Trophoblast cell (in vitro differentiated cells and primary cell): ENCODE data around the gene ACVR1B.

Experiments used
- DNase-seq, 2 donors: peaks; one replicate each; pipeline ENCODE4 v3.0.0-alpha.2; 2016
- H2AFZ ChIP-seq: 2 replicates; pipeline ENCODE4 v1.6.1; 2013; ENCODE audit warnings: low read length, moderate library complexity, mild to moderate bottlenecking; ENCODE audit not compliant: insufficient read depth, poor library complexity
- H2AK5ac ChIP-seq: 2 replicates; pipeline ENCODE4 v1.6.1; 2013; ENCODE audit warnings: mild to moderate bottlenecking, low read length
- H2BK120ac ChIP-seq: 2 replicates; pipeline ENCODE4 v1.6.1; 2013; ENCODE audit warnings: low read length, mild to moderate bottlenecking, moderate library complexity; ENCODE audit not compliant: insufficient read depth, poor library complexity
- H2BK12ac ChIP-seq: 2 replicates; pipeline ENCODE4 v1.6.1; 2013; ENCODE audit warnings: mild to moderate bottlenecking, low read length, moderate library complexity
- H2BK5ac ChIP-seq: 2 replicates; pipeline ENCODE4 v1.6.1; 2013; ENCODE audit warnings: low read length, low read depth, moderate library complexity, mild to moderate bottlenecking; ENCODE audit not compliant: poor library complexity
- H3K14ac ChIP-seq: 2 replicates; pipeline ENCODE4 v1.6.1; 2013; ENCODE audit warnings: mild to moderate bottlenecking, low read length
- H3K18ac ChIP-seq: 2 replicates; pipeline ENCODE4 v1.6.1; 2013; ENCODE audit warnings: mild to moderate bottlenecking, low read length
- H3K23ac ChIP-seq: 2 replicates; pipeline ENCODE4 v1.6.1; 2013; ENCODE audit warnings: low read length
- H3K27ac ChIP-seq: 2 replicates; pipeline ENCODE4 v1.5.1; 2013; ENCODE audit warnings: low read depth, mild to moderate bottlenecking, inconsistent platforms, low read length, moderate library complexity
- H3K27me3 ChIP-seq: 2 replicates; pipeline ENCODE4 v1.6.1; 2013; ENCODE audit warnings: inconsistent platforms, mild to moderate bottlenecking, low read length, moderate library complexity; ENCODE audit not compliant: insufficient read depth
- H3K36me3 ChIP-seq, 2 experiments: 1 replicate in 1 of 2; 2 replicates in 1 of 2; pipeline ENCODE4 v1.6.1; 2013; ENCODE audit warnings: low read length in 2 of 2, mild to moderate bottlenecking in 2 of 2, moderate library complexity in 1 of 2; ENCODE audit not compliant: insufficient read depth in 2 of 2, control insufficient read depth in 1 of 2
- H3K4ac ChIP-seq: 2 replicates; pipeline ENCODE4 v1.6.1; 2013; ENCODE audit warnings: low read depth, mild to moderate bottlenecking, low read length, moderate library complexity
- H3K4me1 ChIP-seq, 2 experiments: 1 replicate in 1 of 2; 2 replicates in 1 of 2; pipeline ENCODE4 v1.6.1; 2013; ENCODE audit warnings: low read length in 2 of 2, mild to moderate bottlenecking in 2 of 2, moderate library complexity in 1 of 2; ENCODE audit not compliant: insufficient read depth in 2 of 2, control insufficient read depth in 1 of 2
- H3K4me2 ChIP-seq: 2 replicates; pipeline ENCODE4 v1.6.1; 2013; ENCODE audit warnings: inconsistent platforms, mild to moderate bottlenecking, low read length, moderate library complexity
- H3K4me3 ChIP-seq: 2 replicates; pipeline ENCODE4 v1.5.1; 2013; ENCODE audit warnings: mild to moderate bottlenecking, low read depth, low read length, inconsistent platforms
- H3K79me1 ChIP-seq: one replicate; pipeline ENCODE4 v1.6.1; 2013; ENCODE audit warnings: low read length
- H3K79me2 ChIP-seq: 2 replicates; pipeline ENCODE4 v1.6.1; 2013; ENCODE audit warnings: low read length, mild to moderate bottlenecking; ENCODE audit not compliant: control insufficient read depth, insufficient read depth, poor library complexity
- H3K9ac ChIP-seq: 2 replicates; pipeline ENCODE4 v1.6.1; 2013; ENCODE audit warnings: mild to moderate bottlenecking, low read length
- H3K9me3 ChIP-seq: 2 replicates; pipeline ENCODE4 v1.6.1; 2013; ENCODE audit warnings: low read depth, mild to moderate bottlenecking, control low read depth, inconsistent platforms, low read length; ENCODE audit not compliant: insufficient read depth
- H4K12ac ChIP-seq: 2 replicates; pipeline ENCODE4 v1.6.1; 2013; ENCODE audit warnings: low read depth, mild to moderate bottlenecking, low read length, moderate library complexity
- H4K8ac ChIP-seq: 2 replicates; pipeline ENCODE4 v1.6.1; 2013; ENCODE audit warnings: low read depth, mild to moderate bottlenecking, low read length, moderate library complexity
- H4K91ac ChIP-seq: one replicate; pipeline ENCODE4 v1.6.1; 2013; ENCODE audit warnings: low read depth, mild to moderate bottlenecking, low read length, moderate library complexity
- WGBS: extraction: QIAGEN DNeasy Blood & Tissue Kit; methylation state at CpG from one replicate; pipeline ENCODE4 v1.1.7; 2013; ENCODE audit warnings: missing lambda C conversion rate; ENCODE audit not compliant: insufficient read length, insufficient coverage; ENCODE audit errors: extremely low coverage; 5-methylcytosine and 5-hydroxymethylcytosine counted together

Gene ACVR1B

GRCh38 chr12:51944608-51945233, 6.8 kb upstream of the ACVR1B start:
- Histone ChIP-seq H3K4ac (no peak overlapping the region), H3K14ac (no peak overlapping the region), H3K18ac (no peak overlapping the region), H3K36me3 (no peaks in the 10 kb centered on the region), H2BK120ac (no peak overlapping the region), H3K9me3 (peaks cover 8% of the 10 kb centered on the region), H2BK12ac (no peak overlapping the region), H3K4me2 (no peak overlapping the region), H2AFZ (no peak overlapping the region), H3K27ac (no peak overlapping the region), H3K9ac (no peak overlapping the region), H3K79me2 (no peaks in the 10 kb centered on the region), H2AK5ac (no peak overlapping the region), H3K23ac (no peak overlapping the region), H3K79me1 (no peaks in the 10 kb centered on the region), H3K27me3 (peaks cover 5% of the 10 kb centered on the region), H3K4me3 (no peak overlapping the region), H4K8ac (no peak overlapping the region), H4K91ac (no peak overlapping the region), H2BK5ac (no peak overlapping the region), H4K12ac (no peak overlapping the region), H3K4me1 (no peaks in the 10 kb centered on the region)
- DNase-seq, result no peak
- no CpG with 5 or more reads among the region's 1 CpG for WGBS

GRCh38 chr12:51947246-51947996, 4.1 kb upstream of the ACVR1B start:
- Histone ChIP-seq H3K18ac (no peak overlapping the region), H2AFZ (no peak overlapping the region), H3K9me3 (peaks cover 8% of the 10 kb centered on the region), H3K27me3 (peaks cover 12% of the 10 kb centered on the region), H2BK120ac (no peak overlapping the region), H4K12ac (no peak overlapping the region), H4K8ac (no peak overlapping the region), H3K14ac (no peak overlapping the region), H3K4me2 (no peak overlapping the region), H3K79me1 (peaks cover 5% of the 10 kb centered on the region), H3K9ac (no peak overlapping the region), H3K23ac (no peak overlapping the region), H3K79me2 (peaks cover 8% of the 10 kb centered on the region), H2BK12ac (no peak overlapping the region), H3K27ac (no peak overlapping the region), H3K4me1 (peaks cover 5 to 8% of the 10 kb centered on the region in 2 experiments), H4K91ac (no peak overlapping the region), H3K36me3 (no peaks in the 10 kb centered on the region), H3K4me3 (no peak overlapping the region), H3K4ac (no peak overlapping the region), H2AK5ac (no peak overlapping the region), H2BK5ac (no peak overlapping the region)
- no peak for DNase-seq
- WGBS, result no CpG with 5 or more reads among the region's 8 CpGs

GRCh38 chr12:51948066-51948465, 3.4 kb upstream of the ACVR1B start:
- H3K4ac ChIP-seq, result no peak overlapping the region
- H3K4me1 ChIP-seq, result peaks cover 5 to 9% of the 10 kb centered on the region in 2 experiments
- H2AFZ ChIP-seq, result no peak overlapping the region
- H3K9me3 ChIP-seq, result peaks cover 8% of the 10 kb centered on the region
- no peak for DNase-seq
- H4K12ac ChIP-seq, result no peak overlapping the region
- no peak overlapping the region for H3K18ac ChIP-seq
- no peak overlapping the region for H3K9ac ChIP-seq
- H3K79me1 ChIP-seq, result peaks cover 5% of the 10 kb centered on the region
- H3K36me3 ChIP-seq, result no peaks in the 10 kb centered on the region
- H2BK120ac ChIP-seq, result no peak overlapping the region
- H2BK12ac ChIP-seq, result no peak overlapping the region
- peaks cover 8% of the 10 kb centered on the region for H3K79me2 ChIP-seq
- peaks cover 12% of the 10 kb centered on the region for H3K27me3 ChIP-seq
- no peak overlapping the region for H3K4me3 ChIP-seq
- H3K23ac ChIP-seq, result no peak overlapping the region
- H3K4me2 ChIP-seq, result no peak overlapping the region
- H2AK5ac ChIP-seq, result no peak overlapping the region
- no peak overlapping the region for H4K8ac ChIP-seq
- H3K14ac ChIP-seq, result no peak overlapping the region
- no peak overlapping the region for H4K91ac ChIP-seq
- WGBS, result no CpG with 5 or more reads among the region's 6 CpGs
- no peak overlapping the region for H2BK5ac ChIP-seq
- no peak overlapping the region for H3K27ac ChIP-seq

- Histone ChIP-seq H2AK5ac (no peak overlapping the region), H3K36me3 (no peaks in the 10 kb centered on the region), H3K18ac (no peak overlapping the region), H3K79me2 (peaks cover 8% of the 10 kb centered on the region), H3K14ac (no peak overlapping the region), H3K4me1 (peaks cover 5 to 11% of the 10 kb centered on the region in 2 experiments), H3K27ac (no peak overlapping the region), H4K8ac (no peak overlapping the region), H2BK12ac (no peak overlapping the region), H3K9ac (no peak overlapping the region), H3K9me3 (peaks cover 4% of the 10 kb centered on the region), H3K4me3 (no peak overlapping the region), H3K23ac (no peak overlapping the region), H4K12ac (no peak overlapping the region), H4K91ac (no peak overlapping the region), H3K4ac (no peak overlapping the region), H3K79me1 (peaks cover 5% of the 10 kb centered on the region), H2BK5ac (no peak overlapping the region), H2AFZ (no peak overlapping the region), H3K4me2 (no peak overlapping the region), H3K27me3 (peaks cover 12% of the 10 kb centered on the region), H2BK120ac (no peak overlapping the region)
- DNase-seq, result no peak
- WGBS, result no CpG with 5 or more reads among the region's 6 CpGs
Measured at GRCh38 chr12:51949342-51950030, 2.0 kb upstream of the ACVR1B start.
